Measurements from ENCODE around the gene PLPP1.

Gene PLPP1

GRCh38 chr5:55551358-55551757 lies 16.6 kb upstream of the PLPP1 start:
- H3K4me3 ChIP-seq (ENCODE audit: low read depth, low read length) = no peak overlapping the region
- TF ChIP-seq, protein P1, sequence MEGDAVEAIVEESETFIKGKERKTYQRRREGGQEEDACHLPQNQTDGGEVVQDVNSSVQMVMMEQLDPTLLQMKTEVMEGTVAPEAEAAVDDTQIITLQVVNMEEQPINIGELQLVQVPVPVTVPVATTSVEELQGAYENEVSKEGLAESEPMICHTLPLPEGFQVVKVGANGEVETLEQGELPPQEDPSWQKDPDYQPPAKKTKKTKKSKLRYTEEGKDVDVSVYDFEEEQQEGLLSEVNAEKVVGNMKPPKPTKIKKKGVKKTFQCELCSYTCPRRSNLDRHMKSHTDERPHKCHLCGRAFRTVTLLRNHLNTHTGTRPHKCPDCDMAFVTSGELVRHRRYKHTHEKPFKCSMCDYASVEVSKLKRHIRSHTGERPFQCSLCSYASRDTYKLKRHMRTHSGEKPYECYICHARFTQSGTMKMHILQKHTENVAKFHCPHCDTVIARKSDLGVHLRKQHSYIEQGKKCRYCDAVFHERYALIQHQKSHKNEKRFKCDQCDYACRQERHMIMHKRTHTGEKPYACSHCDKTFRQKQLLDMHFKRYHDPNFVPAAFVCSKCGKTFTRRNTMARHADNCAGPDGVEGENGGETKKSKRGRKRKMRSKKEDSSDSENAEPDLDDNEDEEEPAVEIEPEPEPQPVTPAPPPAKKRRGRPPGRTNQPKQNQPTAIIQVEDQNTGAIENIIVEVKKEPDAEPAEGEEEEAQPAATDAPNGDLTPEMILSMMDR (IDR thresholded peaks at IDR 0.05; ENCODE audit: low read depth, low read length, missing control alignments) = no peak
- no peak for DNase-seq (ENCODE audit: low read depth)

DNA sequence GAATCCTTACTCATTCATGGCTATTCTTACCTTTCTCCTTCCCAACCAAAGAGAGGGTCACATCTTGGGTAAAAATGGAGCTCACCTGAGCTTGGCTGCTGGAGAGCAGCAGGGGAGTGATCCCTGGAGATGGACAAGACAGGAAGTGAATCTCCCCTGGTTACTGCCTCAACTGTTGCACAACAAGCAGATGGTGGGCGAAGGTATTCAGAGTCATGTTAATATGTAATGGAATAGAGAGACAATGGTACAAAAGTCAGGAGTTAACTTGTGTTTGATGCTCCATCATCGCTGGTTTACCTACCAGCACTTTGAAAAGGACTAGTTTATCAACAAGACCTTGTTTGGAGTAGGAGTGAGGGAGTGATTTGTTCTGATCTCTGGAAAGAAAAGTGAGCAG lies 13.0 kb upstream of the PLPP1 start:
- no peak for DNase-seq (ENCODE audit: low read depth)
- TF ChIP-seq, protein P1 (IDR thresholded peaks at IDR 0.05; ENCODE audit: low read depth, low read length, missing control alignments) = no peak
- no peak overlapping the region for H3K4me3 ChIP-seq (ENCODE audit: low read depth, low read length)

GRCh38 chr5:55546947-55547346 lies 12.2 kb upstream of the PLPP1 start:
- H3K4me3 ChIP-seq (ENCODE audit: low read depth, low read length) = no peak overlapping the region
- TF ChIP-seq, protein P1 (IDR thresholded peaks at IDR 0.05; ENCODE audit: low read depth, low read length, missing control alignments) = peak; percentile 19
- DNase-seq (ENCODE audit: low read depth) = no peak

DNA sequence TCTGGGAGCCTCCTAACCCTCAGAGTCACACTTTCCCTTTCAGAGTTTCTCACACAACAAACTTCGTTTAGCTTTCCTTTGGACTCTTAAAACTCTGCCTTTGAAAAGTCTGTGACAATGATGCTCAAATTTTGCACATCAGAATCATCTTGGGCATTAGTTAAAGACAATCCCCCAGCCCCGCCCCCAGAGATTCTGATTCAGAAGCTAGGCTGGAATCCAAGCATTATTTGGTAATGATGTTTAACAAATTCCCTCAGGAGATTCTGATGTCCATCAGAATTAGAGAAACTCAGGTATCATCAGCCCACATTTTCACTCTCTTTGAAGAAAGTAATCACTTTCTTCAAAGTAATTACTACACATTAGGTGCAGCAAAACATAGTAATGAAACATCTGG lies 9.6 kb upstream of the PLPP1 start:
- H3K4me3 ChIP-seq (ENCODE audit: low read depth, low read length) = no peak overlapping the region
- TF ChIP-seq, protein P1 (IDR thresholded peaks at IDR 0.05; ENCODE audit: low read depth, low read length, missing control alignments) = no peak
- DNase-seq (ENCODE audit: low read depth) = no peak

- no peak overlapping the region for H3K4me3 ChIP-seq (ENCODE audit: low read depth, low read length)
- TF ChIP-seq, protein P1 (IDR thresholded peaks at IDR 0.05; ENCODE audit: low read depth, low read length, missing control alignments) = no peak
These were observed 6.4 kb upstream of the PLPP1 start for GRCh38 chr5:55541056-55541635.

GRCh38 chr5:55540525-55540924 lies 5.8 kb upstream of the PLPP1 start:
- H3K4me3 ChIP-seq (ENCODE audit: low read depth, low read length) = no peak overlapping the region
- DNase-seq (ENCODE audit: low read depth) = no peak
- TF ChIP-seq, protein P1 (IDR thresholded peaks at IDR 0.05; ENCODE audit: low read depth, low read length, missing control alignments) = no peak

More at GRCh38 chr5:55541056-55541635, 6.4 kb upstream of the PLPP1 start:
- DNase-seq (ENCODE audit: low read depth) = no peak

GRCh38 chr5:55540024-55540423 lies 5.3 kb upstream of the PLPP1 start:
- DNase-seq (ENCODE audit: low read depth) = no peak
- TF ChIP-seq, protein P1 (IDR thresholded peaks at IDR 0.05; ENCODE audit: low read depth, low read length, missing control alignments) = no peak
- H3K4me3 ChIP-seq (ENCODE audit: low read depth, low read length) = no peak overlapping the region
